SK-N-SH treated with all-trans-retinoic acid at 6 μM for 48 hours (cell line): Measurements from ENCODE around the gene EHMT2.
A peak's percentile ranks its signal among the peaks of the same experiment; 100 is the strongest.

Source experiments
- ATAC-seq: fragments of 200-7000 bp; cut with Tn5 transposase; 3 replicates; pipeline ENCODE4 v1.9.1; 2020; ENCODE audit warnings: mild to moderate bottlenecking, moderate library complexity
- ARNTL ChIP-seq: fragments of 450-650 bp; formaldehyde crosslinking; IDR thresholded peaks from 2 replicates; pipeline ENCODE4 v1.5.0; 2020; ENCODE audit warnings: low read depth, mild to moderate bottlenecking, moderate library complexity, borderline replicate concordance
- BACH2 ChIP-seq: fragments of 250-450 bp; sonication (Bioruptor Pico); IDR thresholded peaks from 2 replicates; pipeline ENCODE4 v1.9.0; 2021; ENCODE audit warnings: mild to moderate bottlenecking, borderline replicate concordance
- CSDC2 ChIP-seq: fragments of 250-450 bp; sonication (Bioruptor Pico); IDR thresholded peaks from 2 replicates; pipeline ENCODE4 v1.5.0; 2020; ENCODE audit warnings: mild to moderate bottlenecking, moderate library complexity
- GLIS3 ChIP-seq: fragments of 250-450 bp; sonication (Bioruptor Pico); IDR thresholded peaks from 2 replicates; pipeline ENCODE4 v1.5.0; 2020; ENCODE audit warnings: mild to moderate bottlenecking, moderate library complexity
- ISL1 ChIP-seq: fragments of 250-450 bp; sonication (Bioruptor Pico); IDR thresholded peaks from 2 replicates; pipeline ENCODE4 v2.1.2; 2022; ENCODE audit warnings: mild to moderate bottlenecking, moderate library complexity
- OSR1 ChIP-seq: fragments of 250-450 bp; sonication (Bioruptor Pico); IDR thresholded peaks from 2 replicates; pipeline ENCODE4 v1.8.0; 2022; ENCODE audit warnings: moderate library complexity, mild to moderate bottlenecking, inconsistent platforms
- PATZ1 ChIP-seq: fragments of 250-450 bp; sonication (Bioruptor Pico); IDR thresholded peaks from 2 replicates; pipeline ENCODE4 v1.8.0; 2020; ENCODE audit warnings: mild to moderate bottlenecking, moderate library complexity, borderline replicate concordance
- POU6F1 ChIP-seq: fragments of 250-450 bp; sonication (Bioruptor Pico); IDR thresholded peaks from 2 replicates; pipeline ENCODE4 v1.8.0; 2021; ENCODE audit warnings: low read depth, mild to moderate bottlenecking, moderate library complexity, borderline replicate concordance
- PPARA ChIP-seq: fragments of 250-450 bp; sonication (Bioruptor Pico); IDR thresholded peaks from 2 replicates; pipeline ENCODE4 v1.5.0; 2020; ENCODE audit warnings: mild to moderate bottlenecking, borderline replicate concordance
- RARB ChIP-seq: fragments of 250-450 bp; sonication (Bioruptor Pico); IDR thresholded peaks from 2 replicates; pipeline ENCODE4 v1.8.0; 2021; ENCODE audit warnings: mild to moderate bottlenecking, moderate library complexity
- SNAI2 ChIP-seq: fragments of 250-450 bp; sonication (Bioruptor Pico); IDR thresholded peaks from 2 replicates; pipeline ENCODE4 v1.5.0; 2020; ENCODE audit warnings: mild to moderate bottlenecking, moderate library complexity
- TCF4 ChIP-seq: fragments of 250-450 bp; sonication (Bioruptor Pico); IDR thresholded peaks from 2 replicates; pipeline ENCODE4 v1.8.0; 2021; ENCODE audit warnings: mild to moderate bottlenecking, moderate library complexity, borderline replicate concordance
- TOX ChIP-seq: fragments of 250-450 bp; sonication (Bioruptor Pico); IDR thresholded peaks from 2 replicates; pipeline ENCODE4 v1.8.0; 2021; ENCODE audit warnings: mild to moderate bottlenecking, moderate library complexity, borderline replicate concordance
- TSHZ2 ChIP-seq: fragments of 250-450 bp; sonication (Bioruptor Pico); IDR thresholded peaks from 2 replicates; pipeline ENCODE4 v1.5.0; 2020; ENCODE audit warnings: mild to moderate bottlenecking, moderate library complexity
- ZC3H10 ChIP-seq: fragments of 250-450 bp; sonication (Bioruptor Pico); IDR thresholded peaks from 2 replicates; pipeline ENCODE4 v1.5.1; 2021; ENCODE audit warnings: mild to moderate bottlenecking, moderate library complexity
- ZFP3 ChIP-seq: fragments of 250-450 bp; sonication (Bioruptor Pico); IDR thresholded peaks from 2 replicates; pipeline ENCODE4 v1.5.0; 2020; ENCODE audit warnings: mild to moderate bottlenecking, moderate library complexity
- ZNF8 ChIP-seq: fragments of 450-650 bp; formaldehyde crosslinking; IDR thresholded peaks from 2 replicates; pipeline ENCODE4 v1.5.0; 2020; ENCODE audit warnings: mild to moderate bottlenecking, moderate library complexity
- TF ChIP-seq, protein P1 (sequence below): fragments of 250-450 bp; sonication (Bioruptor Pico); IDR thresholded peaks from 2 replicates; pipeline ENCODE4 v1.5.1; 2020; ENCODE audit warnings: low read depth, mild to moderate bottlenecking, moderate library complexity
- TF ChIP-seq, protein P2 (sequence below): fragments of 250-450 bp; sonication (Bioruptor Pico); IDR thresholded peaks from 2 replicates; pipeline ENCODE4 v1.5.1; 2021; ENCODE audit warnings: mild to moderate bottlenecking, moderate library complexity

Gene EHMT2

GRCh38 chr6:31888276-31889258 lies 8.9 kb downstream of the EHMT2 start:
- ATAC-seq: peak; percentile 73
- TF ChIP-seq, protein P1, sequence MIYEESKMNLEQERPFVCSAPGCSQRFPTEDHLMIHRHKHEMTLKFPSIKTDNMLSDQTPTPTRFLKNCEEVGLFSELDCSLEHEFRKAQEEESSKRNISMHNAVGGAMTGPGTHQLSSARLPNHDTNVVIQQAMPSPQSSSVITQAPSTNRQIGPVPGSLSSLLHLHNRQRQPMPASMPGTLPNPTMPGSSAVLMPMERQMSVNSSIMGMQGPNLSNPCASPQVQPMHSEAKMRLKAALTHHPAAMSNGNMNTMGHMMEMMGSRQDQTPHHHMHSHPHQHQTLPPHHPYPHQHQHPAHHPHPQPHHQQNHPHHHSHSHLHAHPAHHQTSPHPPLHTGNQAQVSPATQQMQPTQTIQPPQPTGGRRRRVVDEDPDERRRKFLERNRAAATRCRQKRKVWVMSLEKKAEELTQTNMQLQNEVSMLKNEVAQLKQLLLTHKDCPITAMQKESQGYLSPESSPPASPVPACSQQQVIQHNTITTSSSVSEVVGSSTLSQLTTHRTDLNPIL (CRISPR knock-in tag): no peak
- no peak for TF ChIP-seq PATZ1 (CRISPR knock-in tag)
- no peak for TF ChIP-seq POU6F1 (CRISPR knock-in tag)
- TF ChIP-seq PPARA (CRISPR knock-in tag): no peak
- no peak for TF ChIP-seq GLIS3
- no peak for TF ChIP-seq TCF4 (CRISPR knock-in tag)
- TF ChIP-seq ISL1: no peak
- TF ChIP-seq TSHZ2 (CRISPR knock-in tag): no peak
- TF ChIP-seq ZFP3 (CRISPR knock-in tag): no peak
- TF ChIP-seq TOX (CRISPR knock-in tag): no peak
- TF ChIP-seq ZNF8 (CRISPR knock-in tag): no peak
- no peak for TF ChIP-seq ARNTL
- TF ChIP-seq CSDC2 (CRISPR knock-in tag): no peak
- no peak for TF ChIP-seq ZC3H10
- no peak for TF ChIP-seq BACH2 (CRISPR knock-in tag)
- TF ChIP-seq OSR1: no peak
- TF ChIP-seq, protein P2, sequence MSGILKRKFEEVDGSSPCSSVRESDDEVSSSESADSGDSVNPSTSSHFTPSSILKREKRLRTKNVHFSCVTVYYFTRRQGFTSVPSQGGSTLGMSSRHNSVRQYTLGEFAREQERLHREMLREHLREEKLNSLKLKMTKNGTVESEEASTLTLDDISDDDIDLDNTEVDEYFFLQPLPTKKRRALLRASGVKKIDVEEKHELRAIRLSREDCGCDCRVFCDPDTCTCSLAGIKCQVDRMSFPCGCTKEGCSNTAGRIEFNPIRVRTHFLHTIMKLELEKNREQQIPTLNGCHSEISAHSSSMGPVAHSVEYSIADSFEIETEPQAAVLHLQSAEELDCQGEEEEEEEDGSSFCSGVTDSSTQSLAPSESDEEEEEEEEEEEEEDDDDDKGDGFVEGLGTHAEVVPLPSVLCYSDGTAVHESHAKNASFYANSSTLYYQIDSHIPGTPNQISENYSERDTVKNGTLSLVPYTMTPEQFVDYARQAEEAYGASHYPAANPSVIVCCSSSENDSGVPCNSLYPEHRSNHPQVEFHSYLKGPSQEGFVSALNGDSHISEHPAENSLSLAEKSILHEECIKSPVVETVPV (CRISPR knock-in tag): no peak
- no peak for TF ChIP-seq RARB (CRISPR knock-in tag)

DNA sequence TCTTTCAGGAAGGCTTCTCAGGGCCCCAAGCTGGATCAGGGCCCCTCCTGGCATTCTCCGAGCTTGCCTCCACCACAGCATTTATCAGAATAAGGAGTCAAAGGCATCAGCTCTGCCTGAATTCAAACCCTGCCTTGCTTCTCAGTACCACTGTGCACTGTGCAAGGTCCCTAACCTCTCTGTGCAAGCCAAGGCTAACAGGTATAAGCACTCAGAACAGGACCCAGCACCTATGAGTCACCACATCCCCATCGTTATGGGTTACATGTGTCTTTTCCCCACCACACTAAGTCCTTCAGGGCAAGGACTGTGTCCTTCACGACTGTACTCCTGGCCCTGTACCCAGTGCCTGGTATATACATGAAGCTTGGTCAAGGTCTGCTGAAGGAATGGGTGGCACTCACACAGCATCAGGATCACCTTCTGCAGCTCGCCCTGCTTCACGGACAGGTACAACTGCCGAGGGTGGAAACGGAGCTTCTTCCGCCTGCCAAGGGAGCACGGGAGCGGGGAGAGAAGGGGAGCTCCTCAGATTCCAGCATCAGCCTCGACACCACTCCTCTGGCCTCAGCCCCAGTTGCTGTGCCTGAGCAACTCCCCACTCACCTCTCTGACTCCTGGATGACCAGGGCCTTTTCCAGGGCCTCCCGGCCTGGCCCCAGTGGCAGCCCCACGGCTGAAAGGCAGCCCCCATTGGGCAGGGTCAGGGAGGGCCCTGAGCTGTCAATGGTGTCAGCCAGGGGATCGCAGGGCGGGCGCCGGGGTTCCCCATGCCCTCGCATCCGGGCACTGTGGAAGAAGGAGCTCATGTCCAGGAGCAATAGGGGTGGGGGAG lies 10.1 kb downstream of the EHMT2 start:
- no peak for TF ChIP-seq TSHZ2 (CRISPR knock-in tag)
- TF ChIP-seq TOX (CRISPR knock-in tag): no peak
- no peak for TF ChIP-seq PPARA (CRISPR knock-in tag)
- TF ChIP-seq PATZ1 (CRISPR knock-in tag): no peak
- no peak for TF ChIP-seq SNAI2 (CRISPR knock-in tag)
- no peak for TF ChIP-seq GLIS3
- TF ChIP-seq POU6F1 (CRISPR knock-in tag): no peak
- no peak for ATAC-seq
